Mucosa of rectum (tissue), 2 donors: ENCODE results near the gene TMEM209.
"Not testable (repeated sequence)": the region's sequence is repeated elsewhere in the genome, so short reads cannot be mapped to it uniquely, and the experiment has no call there.

ENCODE experiments used
- H3K27ac ChIP-seq, 2 donors: one replicate each; pipeline ENCODE4 v1.7.0; 2013; ENCODE audit warnings: inconsistent platforms in 2 of 2, low read depth in 2 of 2, low read length in 2 of 2
- H3K27me3 ChIP-seq, 2 donors: one replicate each; pipeline ENCODE4 v1.7.0; 2013; ENCODE audit warnings: low read length in 2 of 2; ENCODE audit not compliant: control insufficient read depth in 2 of 2, insufficient read depth in 2 of 2
- H3K36me3 ChIP-seq, 2 donors: one replicate each; pipeline ENCODE4 v1.7.0; 2013; ENCODE audit warnings: low read length in 2 of 2; ENCODE audit not compliant: control insufficient read depth in 2 of 2, insufficient read depth in 2 of 2
- H3K4me1 ChIP-seq, 2 donors: one replicate each; pipeline ENCODE4 v1.7.0; 2013; ENCODE audit warnings: low read length in 2 of 2, mild to moderate bottlenecking in 1 of 2; ENCODE audit not compliant: control insufficient read depth in 2 of 2, insufficient read depth in 2 of 2
- H3K4me3 ChIP-seq, 2 donors: one replicate each; pipeline ENCODE4 v1.7.0; 2013; ENCODE audit warnings: low read length in 2 of 2
- H3K9ac ChIP-seq, 2 donors: one replicate each; pipeline ENCODE4 v1.7.0; 2013; ENCODE audit warnings: low read length in 2 of 2, low read depth in 1 of 2, mild to moderate bottlenecking in 1 of 2
- H3K9me3 ChIP-seq, 2 donors: one replicate each; pipeline ENCODE4 v1.7.0; 2013; ENCODE audit warnings: low read length in 2 of 2; ENCODE audit not compliant: control insufficient read depth in 2 of 2
- donor health status: healthy.
- donor health status: Normal muscosa, but diverticular disease.

Gene TMEM209

GRCh38 chr7:130205084-130205947 lies at the start of gene TMEM209:
TSS of gene TMEM209 (minus strand) at chr7:130205406. CDS start at chr7:130205375, 31 bp downstream.
- no peaks in the 10 kb centered on the region for H3K27me3 ChIP-seq
- H3K27ac ChIP-seq, result peak within 1 kb of the TSS; percentile 97 to 98
- H3K4me1 ChIP-seq, result peaks cover 5 to 19% of the 10 kb centered on the region in 2 donors
- no peaks in the 10 kb centered on the region for H3K9me3 ChIP-seq
- peak within 1 kb of the TSS; percentile 98 to 99 for H3K9ac ChIP-seq
- peak within 1 kb of the TSS; percentile 94 to 100 for H3K4me3 ChIP-seq
- peaks cover 5 to 9% of the 10 kb centered on the region in 2 donors for H3K36me3 ChIP-seq

- no peaks in the 10 kb centered on the region for H3K4me1 ChIP-seq
- H3K4me3 ChIP-seq, result no peak overlapping the region
- no peak overlapping the region for H3K9ac ChIP-seq
- H3K9me3 ChIP-seq, result peaks cover 3 to 7% of the 10 kb centered on the region in 2 donors
- H3K36me3 ChIP-seq, result no peaks in the 10 kb centered on the region
- no peaks in the 10 kb centered on the region for H3K27me3 ChIP-seq
- H3K27ac ChIP-seq, result no peak overlapping the region
Measured at GRCh38 chr7:130254555-130254954, 49.3 kb upstream of the TMEM209 start.

- not testable (repeated sequence) for H3K4me1 ChIP-seq, H3K9me3 ChIP-seq, H3K36me3 ChIP-seq, H3K4me3 ChIP-seq, H3K27me3 ChIP-seq, H3K27ac ChIP-seq, H3K9ac ChIP-seq
Measured at GRCh38 chr7:130249626-130250025, 44.4 kb upstream of the TMEM209 start.

DNA sequence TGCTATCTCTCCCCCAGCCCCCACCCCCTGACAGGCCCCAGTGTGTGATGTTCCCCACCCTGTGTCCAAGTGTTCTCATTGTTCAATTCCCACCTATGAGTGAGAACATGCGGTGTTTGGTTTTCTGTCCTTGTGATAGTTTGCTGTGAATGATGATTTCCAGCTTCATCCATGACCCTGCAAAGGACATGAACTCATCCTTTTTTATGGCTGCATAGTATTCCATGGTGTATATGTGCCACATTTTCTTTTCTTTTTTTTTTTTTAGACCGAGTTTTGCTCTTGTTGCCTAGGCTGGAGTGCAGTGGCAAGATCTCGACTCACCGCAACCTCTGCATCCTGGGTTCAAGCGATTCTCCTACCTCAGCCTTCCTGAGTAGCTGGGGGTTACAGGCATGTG lies 43.6 kb upstream of the TMEM209 start:
- H3K36me3 ChIP-seq, H3K27me3 ChIP-seq, H3K9ac ChIP-seq, H3K27ac ChIP-seq, H3K9me3 ChIP-seq, H3K4me3 ChIP-seq, H3K4me1 ChIP-seq: not testable (repeated sequence)

GRCh38 chr7:130246491-130246890 lies 41.3 kb upstream of the TMEM209 start:
- H3K27ac ChIP-seq, H3K4me3 ChIP-seq, H3K36me3 ChIP-seq, H3K27me3 ChIP-seq, H3K9me3 ChIP-seq, H3K9ac ChIP-seq, H3K4me1 ChIP-seq: not testable (repeated sequence)

DNA sequence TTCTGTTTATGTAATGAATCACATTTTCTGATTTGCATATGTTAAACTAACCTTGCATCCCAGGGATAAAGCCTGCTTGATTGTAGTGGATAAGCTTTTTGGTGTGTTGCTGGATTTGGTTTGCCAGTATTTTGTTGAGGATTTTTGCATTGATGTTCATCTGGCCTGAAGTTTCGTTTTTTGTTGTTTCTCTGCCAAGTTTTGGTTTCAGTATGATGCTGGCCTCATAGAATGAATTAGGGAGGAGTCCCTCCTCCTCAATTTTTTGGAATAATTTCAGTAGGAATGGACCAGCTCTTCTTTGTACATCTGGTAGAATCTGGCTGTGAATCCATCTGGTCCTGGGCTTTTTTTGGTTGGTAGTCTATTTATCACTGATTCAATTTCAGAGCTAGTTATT lies 38.3 kb upstream of the TMEM209 start:
- H3K4me1 ChIP-seq, H3K27me3 ChIP-seq, H3K36me3 ChIP-seq, H3K9me3 ChIP-seq, H3K4me3 ChIP-seq, H3K9ac ChIP-seq, H3K27ac ChIP-seq: not testable (repeated sequence)

DNA sequence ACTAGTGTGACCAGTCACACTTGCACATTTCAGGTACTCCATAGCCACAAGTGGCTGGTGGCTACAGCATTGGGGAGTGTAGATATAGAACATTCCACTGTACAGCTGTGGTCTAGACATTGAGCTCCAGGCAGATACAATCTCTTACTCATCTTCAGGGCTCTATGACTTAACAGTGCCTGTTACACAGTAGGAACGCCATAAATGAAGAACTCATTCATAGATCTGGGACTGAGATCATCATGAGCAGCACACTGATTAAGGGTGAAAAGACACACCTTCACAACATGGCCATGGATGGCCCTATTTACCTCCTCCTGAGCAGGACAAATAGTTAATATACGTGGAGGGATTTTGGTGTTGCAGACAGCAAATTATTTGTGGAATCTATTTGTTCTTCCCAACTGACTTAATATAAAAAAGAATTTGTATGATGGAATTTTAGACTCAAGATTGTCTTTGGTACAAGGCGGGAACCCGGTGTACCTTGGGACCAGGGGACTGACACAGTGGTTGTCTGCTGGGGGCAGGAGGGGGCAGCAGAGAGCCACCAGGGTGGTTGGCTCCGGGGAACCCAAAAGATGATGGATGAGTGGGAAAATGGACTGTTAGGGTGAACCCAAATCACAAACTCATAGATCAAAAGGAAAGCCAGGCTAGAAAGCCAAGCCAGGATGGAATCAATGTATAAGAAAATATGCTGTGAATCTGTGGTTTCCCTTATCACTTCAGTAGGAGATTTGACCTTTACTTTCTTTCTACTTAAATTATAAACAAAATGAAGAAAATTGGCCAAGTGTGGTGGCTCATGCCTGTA lies 37.2 kb upstream of the TMEM209 start:
- Histone ChIP-seq H3K4me3 (no peak overlapping the region), H3K36me3 (no peaks in the 10 kb centered on the region), H3K27ac (no peak overlapping the region), H3K9me3 (no peaks in the 10 kb centered on the region), H3K27me3 (no peaks in the 10 kb centered on the region), H3K9ac (no peak overlapping the region), H3K4me1 (no peaks in the 10 kb centered on the region)

DNA sequence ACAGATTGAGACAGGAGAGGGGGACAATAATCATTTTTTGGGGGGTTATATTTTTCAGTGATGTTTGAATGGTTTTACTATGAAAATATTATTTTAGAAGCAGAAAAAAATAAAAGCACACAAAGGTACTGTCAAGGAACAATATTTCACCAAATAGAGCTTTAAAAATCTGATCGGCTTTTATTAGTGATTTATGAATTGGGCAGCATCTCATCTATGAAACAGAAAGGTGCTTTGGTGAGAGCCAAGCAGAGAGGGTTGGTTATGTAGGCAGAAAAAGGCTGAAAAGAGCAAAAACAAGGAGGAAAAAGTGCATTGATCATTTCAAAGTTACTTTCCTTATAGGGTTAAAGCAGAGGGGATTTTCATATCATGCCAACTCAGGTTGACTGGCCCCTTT lies 35.0 kb upstream of the TMEM209 start:
- H3K9ac ChIP-seq, result no peak overlapping the region
- no peak overlapping the region for H3K4me3 ChIP-seq
- no peaks in the 10 kb centered on the region for H3K36me3 ChIP-seq
- no peak overlapping the region for H3K27ac ChIP-seq
- H3K9me3 ChIP-seq, result no peaks in the 10 kb centered on the region
- H3K27me3 ChIP-seq, result no peaks in the 10 kb centered on the region
- H3K4me1 ChIP-seq, result no peaks in the 10 kb centered on the region

DNA sequence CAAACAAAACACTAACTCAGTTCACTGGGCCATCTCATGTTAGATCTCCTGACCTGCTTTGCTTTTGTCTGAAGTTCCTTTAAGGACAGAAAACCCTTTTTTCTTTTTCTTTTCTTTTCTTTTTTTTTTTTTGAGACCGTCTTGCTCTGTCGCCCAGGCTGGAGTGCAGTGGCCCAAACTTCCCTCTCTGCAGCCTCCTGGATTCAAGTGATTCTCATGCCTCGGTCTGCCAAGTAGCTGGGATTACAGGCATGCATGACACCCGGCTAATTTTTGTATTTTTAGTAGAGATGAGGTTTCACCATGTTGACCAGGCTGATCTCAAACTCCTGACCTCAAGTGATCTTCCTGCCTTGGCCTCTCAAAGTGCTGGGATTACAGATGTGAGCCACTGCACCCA lies 31.2 kb upstream of the TMEM209 start:
- H3K27ac ChIP-seq, H3K4me1 ChIP-seq, H3K9ac ChIP-seq, H3K27me3 ChIP-seq, H3K9me3 ChIP-seq, H3K4me3 ChIP-seq, H3K36me3 ChIP-seq: not testable (repeated sequence)

GRCh38 chr7:130234078-130234477 lies 28.9 kb upstream of the TMEM209 start:
- no peaks in the 10 kb centered on the region for H3K4me1 ChIP-seq
- no peaks in the 10 kb centered on the region for H3K36me3 ChIP-seq
- H3K9me3 ChIP-seq, result no peaks in the 10 kb centered on the region
- no peaks in the 10 kb centered on the region for H3K27me3 ChIP-seq
- no peak overlapping the region for H3K4me3 ChIP-seq
- H3K27ac ChIP-seq, result no peak overlapping the region
- no peak overlapping the region for H3K9ac ChIP-seq
